Activated T-cell treated with anti-CD3 and anti-CD28 coated beads for 48 hours (primary cell): ENCODE data around the gene MYH9.
A peak's percentile ranks its signal among the peaks of the same experiment; 100 is the strongest.
"Not testable (repeated sequence)": the region's sequence is repeated elsewhere in the genome, so short reads cannot be mapped to it uniquely, and the experiment has no call there.

Experiments used
- DNase-seq: peaks from one replicate; pipeline ENCODE4 v3.0.0-alpha.2; 2020; ENCODE audit warnings: low read depth

MYH9 gene

DNA sequence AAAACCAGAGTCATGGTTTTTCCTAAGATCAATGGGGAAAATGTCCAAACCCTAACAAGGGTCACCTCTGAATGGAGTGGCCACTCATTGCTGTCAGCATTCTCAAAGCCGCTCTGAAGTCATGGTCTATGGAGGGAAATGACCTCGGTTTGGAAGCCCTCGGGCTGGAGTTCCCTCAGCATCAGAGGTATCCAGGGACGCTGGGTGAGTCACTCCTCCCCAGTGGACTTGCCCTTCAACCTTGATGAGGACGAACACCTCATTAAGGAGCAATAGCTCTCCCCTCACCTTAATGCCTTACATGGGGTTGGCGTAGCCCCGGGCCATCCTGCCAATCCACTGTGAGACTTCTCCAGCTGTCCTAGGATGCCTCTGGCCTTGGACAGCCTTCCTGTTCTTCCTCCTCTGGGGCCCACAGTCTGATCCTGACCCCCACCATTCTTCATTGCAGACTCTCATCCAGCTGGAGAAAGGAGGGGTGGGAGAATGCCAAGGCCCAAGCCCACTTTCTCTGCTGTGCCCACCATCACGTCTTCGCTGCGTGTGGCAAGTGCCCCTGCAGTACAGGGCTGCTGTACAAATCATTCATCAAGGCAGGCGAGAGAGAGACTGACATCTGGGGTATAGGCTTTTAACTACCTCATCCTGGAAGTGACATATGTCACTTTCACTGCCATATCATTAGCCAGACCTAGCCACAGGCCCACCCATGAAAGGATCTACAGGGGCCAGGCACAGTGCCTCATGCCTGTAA, 25.4 kb upstream of the MYH9 start:
- DNase-seq: no peak

- DNase-seq: peak; percentile 41
Measured at GRCh38 chr22:36411589-36412258, 24.0 kb upstream of the MYH9 start.

DNA sequence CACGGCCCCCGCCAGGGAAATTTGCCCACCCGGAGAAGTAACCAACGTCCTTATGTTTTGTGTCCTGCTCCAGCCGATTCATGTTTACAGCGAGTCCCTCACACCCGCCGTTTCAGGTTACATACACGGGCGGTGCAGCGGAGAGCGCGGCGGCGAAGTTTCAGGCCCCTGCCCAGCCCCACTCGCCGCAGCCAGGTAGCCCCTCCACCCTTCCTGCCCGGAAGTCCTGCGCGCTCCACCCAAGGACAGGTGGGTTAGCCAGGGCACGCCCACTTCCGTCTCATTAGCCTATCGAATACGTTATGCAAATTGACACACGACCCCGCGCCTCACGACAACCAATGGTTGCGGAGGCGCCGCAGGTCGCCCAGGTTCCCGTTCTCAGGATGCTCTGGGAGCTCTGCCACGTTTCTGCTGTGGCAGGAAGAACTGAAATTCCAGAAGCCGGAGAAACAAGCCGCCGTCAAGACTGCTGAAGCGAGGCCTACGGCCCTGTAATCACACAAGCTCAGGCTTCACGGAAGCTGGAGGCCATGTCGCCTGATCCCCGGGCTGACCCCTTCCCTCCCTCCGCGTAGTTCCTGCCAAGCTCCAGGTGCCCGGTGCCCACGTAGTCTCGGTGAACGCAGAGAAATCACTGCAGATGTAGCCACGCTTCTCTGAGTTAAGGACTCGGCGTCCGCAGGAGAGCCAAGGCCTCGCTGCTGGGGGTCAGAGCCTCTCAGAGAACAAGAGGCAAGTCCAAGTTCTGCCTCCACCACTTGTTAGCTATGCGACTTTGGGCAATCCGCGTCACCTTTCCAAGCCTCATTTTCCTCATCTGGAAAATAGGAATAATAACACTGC, 22.4 kb upstream of the MYH9 start:
- DNase-seq: peak; percentile 52

GRCh38 chr22:36409554-36409910, 21.8 kb upstream of the MYH9 start:
- DNase-seq: not testable (repeated sequence)

DNA sequence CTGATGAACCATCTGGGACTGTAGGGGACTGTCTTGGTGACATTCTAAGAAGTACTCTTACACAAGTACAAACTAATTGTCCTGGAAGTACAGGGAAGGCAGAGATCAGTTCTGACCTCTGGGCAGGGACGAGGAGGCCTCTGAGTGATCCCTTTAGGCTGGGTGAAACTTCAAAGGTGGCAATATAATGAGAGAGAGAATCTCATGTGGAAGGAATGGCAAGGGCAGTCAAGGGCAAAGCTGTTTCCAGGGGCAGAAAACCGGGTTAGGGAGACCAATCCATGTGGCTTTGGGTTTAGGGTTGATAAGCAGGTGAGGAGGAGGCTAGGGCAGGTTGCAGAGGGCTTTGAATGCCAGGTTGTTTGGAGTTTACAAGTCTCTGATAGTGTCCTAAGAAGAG, 21.3 kb upstream of the MYH9 start:
- DNase-seq: no peak

DNA sequence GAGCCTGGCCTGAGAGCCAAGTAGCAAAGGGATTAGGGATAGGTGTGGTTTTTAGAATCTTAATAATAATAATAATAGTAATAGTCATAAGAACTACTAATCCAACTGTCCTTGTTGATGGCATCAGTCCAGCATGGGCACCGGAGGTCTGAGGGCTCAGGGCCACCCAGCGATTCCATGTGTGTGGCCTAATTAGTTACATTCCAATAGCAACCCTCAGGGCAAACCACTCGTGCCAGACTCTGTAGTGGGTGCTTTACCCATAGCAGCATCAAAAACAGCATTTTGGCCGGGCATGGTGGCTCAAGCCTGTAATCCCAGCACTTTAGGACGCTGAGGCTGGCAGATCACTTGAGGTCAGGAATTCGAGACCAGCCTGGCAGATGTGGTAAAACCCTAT, 19.0 kb upstream of the MYH9 start:
- no peak for DNase-seq

DNA sequence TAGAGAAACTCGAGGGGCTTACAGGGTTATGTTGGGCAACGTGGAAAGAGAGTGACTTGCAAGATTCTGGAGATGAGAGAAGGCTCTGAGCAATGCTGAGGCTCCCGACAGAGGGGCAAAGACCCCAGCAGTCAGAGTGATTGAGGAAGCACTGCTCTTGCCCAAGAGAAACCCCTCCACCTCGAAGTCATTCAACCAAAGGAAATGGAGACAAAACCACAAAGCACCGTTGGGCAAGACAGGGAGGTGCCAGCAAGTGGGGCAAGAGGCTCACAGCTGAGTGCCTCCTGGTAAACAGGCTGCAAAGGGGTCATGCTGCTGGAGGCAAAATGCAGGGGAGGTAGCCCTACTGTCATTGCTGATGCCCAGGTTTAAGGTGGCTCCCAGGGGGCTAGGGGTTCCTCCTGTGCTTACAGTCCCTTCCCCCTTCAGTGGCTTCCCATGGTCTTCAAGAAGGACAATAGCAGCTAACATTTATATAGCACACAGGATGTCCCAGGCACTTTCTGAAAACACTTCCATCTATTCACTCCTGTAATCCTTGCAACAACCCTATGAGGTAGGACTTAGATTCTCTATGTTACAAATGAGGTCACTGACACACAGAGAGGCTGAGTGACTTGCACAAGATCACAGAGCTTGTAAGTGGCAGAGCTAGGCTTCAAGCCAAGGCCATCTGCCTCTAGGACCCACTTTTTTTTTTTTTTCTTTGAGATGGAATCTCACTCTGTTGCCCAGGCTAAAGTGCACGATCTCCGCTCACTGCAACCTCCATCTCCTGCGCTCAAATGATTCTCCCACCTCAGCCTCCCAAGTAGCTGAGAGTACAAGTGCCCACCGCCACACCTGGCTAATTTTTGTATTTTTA, 18.1 kb upstream of the MYH9 start:
- peak; percentile 19 for DNase-seq

GRCh38 chr22:36405221-36405661, 17.5 kb upstream of the MYH9 start:
- DNase-seq: no peak

- no peak for DNase-seq
Measured at GRCh38 chr22:36404446-36404845, 16.7 kb upstream of the MYH9 start.

DNA sequence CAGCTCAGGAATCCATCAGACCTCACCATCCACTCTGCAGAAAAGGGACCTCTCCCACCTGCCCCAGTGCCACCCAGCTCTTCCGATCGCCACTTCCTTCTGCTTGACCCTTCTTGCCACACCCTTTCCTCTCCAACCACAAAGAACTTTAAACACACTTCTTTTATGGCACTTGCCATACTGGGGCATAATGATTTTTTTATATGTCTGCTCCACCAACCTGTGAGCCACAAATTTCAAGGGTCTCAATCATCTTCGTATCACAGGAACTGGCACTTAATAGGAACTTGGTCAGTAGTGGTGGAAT, 11.7 kb upstream of the MYH9 start:
- DNase-seq: no peak

DNA sequence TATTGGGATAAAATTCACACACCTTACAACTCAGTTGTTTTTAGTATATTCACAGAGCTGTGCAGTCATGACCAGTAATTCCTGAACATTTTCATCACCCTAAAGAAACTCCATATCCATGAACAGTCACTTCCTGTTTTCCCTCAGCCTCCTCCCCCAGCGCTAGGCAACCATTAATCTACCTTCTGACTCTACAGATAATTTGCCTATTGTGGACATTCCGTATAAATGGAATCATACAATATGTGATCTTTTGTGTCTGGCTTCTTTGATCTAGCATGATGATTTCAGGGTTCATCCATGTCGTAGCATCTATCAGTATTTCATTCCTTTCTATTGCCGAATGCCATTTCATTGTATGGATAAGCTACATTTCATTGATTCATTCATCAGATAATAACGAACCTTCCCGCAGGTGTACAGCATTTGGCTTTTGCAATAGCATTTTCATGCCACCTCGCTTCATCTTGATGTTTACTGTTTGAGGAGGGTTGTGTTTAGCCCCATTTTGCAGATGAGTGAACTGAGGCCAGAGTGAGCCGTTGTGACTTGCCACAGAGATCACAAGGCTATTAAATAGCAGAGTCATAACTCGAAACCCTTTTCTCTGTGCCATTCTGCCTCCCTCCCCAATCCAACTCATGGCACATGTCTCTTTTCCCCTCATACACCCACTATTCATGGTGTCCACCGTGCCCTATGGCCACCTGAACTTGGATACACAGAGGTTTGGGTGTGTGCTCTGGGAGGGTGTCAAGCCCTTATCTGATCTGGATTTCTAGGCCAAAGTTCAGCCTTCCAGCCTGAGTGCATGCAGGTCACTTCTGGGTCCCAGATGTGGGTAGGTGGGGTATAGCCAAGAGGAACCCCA, 11.1 kb upstream of the MYH9 start:
- no peak for DNase-seq

DNA sequence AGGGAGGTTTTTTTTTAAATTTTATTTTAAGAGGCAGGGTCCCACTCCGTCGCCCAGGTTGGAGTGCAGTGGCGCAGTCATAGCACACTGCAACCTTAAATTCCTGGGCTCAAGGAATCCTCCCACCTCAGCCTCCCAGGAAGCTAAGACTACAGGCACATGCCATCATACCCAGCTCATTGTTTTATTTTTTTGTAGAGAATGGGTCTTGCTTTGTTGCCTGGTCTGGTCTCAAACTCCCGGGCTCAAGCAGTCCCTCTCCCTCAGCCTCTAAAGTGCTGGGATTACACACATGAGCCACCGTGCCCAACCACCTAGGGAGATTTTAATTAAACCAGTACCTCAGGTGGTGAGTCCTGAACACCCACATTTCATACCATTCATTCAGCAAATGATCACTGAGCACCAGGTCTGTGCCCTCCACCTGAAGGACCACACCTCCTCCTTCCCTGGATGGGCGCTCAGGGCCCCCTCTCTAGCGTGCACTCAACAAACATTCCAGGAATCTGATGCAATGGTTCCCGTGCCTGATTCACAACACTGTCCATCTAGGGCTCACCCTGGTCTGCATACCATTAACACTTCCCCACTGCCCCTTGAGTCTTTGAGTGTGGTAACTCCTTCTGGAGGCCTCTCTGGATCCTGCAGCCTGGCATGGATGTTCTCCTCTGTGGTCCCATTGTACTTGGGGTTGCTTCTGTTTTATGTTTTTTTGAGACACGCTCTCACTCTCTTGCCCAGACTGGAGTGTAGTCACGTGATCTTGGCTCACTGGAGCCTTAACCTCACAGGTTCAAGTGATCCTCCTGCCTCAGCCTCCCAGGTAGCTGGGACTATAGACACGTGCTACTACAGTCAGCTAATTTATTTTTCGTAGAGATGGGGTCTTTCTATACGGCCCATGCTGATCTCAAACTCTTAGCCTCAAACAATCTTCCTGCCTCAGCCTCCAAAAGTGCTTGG, 9.6 kb upstream of the MYH9 start:
- DNase-seq: no peak

- no peak for DNase-seq
Measured at GRCh38 chr22:36395915-36396314, 8.1 kb upstream of the MYH9 start.

DNA sequence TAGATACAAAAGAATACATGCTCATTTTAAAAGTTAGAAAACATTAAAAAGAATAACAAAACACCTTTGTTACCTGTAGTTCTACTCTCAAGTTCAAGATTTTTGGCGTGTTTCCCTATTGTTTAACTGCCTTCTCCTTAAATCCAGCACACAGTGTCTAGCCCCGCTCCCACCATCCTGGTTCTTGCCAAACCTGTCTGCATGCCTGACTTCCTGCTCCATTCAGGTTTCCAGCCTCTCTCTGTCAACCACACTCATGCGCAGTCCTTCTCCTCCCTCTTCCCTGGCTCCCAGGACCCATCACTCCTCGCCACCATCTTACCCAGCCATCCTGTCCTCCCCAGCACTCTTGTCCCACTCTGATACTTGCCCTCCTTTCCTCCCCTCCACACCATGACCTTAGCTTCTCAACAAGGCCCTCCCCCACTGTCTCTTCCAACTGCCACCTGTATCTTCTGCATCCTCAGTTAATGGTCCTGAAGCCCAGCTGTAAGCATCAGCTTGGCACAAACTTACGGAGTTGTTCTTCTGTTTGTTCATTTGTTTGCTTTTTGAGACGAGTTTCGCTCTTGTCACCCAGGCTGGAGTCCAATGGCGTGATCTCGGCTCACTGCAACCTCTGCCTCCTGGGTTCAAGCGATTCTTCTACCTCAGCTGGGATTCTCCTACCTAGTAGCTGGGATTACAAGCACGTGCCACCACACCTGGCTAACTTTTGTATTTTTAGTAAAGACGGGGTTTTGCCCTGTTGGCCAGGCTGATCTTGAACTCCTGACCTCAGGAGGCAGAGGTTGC, 7.5 kb upstream of the MYH9 start:
- no peak for DNase-seq

DNA sequence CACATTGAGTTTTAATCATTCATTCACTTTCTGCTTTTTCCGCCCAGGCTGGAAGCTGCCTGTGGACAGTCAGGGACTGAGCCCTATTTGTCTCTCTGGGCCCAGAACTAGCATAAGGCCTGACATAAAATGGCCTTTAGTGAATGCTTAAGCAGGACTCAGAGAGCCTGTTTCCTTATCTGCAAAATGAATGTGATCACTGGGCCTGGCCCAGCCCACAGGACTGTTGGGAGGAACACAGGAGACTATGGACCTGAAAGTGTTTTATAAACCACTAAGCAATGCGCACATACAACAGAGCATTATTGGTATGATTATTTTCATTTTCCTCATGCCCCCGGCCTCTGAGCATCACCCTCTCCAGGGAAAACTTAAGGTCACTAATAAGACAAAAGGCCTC, 3.9 kb upstream of the MYH9 start:
- no peak for DNase-seq

DNA sequence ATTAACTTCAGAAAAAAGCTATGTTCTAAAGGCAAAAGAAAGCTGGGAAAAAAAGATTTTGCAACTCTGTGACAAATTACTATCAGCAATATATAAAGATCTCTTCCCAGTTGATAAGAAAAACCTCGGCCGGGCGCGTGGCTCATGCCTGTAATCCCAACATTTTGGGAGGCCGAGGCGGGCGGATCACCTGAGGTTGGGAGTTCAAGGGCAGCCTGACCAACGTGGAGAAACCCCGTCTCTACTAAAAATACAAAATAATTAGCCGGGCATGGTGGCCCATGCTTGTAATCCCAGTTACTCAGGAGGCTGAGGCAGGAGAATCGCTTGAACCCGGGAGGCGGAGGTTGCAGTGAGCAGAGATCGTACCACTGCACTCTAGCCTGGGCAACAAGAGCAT, 1.4 kb upstream of the MYH9 start:
- DNase-seq: not testable (repeated sequence)

- no peak for DNase-seq
Measured at GRCh38 chr22:36387709-36387958, 133 bp downstream of the MYH9 start.

- no peak for DNase-seq
Measured at GRCh38 chr22:36386900-36387708, 663 bp downstream of the MYH9 start.
